ENCODE data around the gene FBLN5. TPM values are rescaled to one million over a fixed set of nuclear protein-coding genes. Genes with fewer than 3 reads are reported as not detected.
A peak's percentile ranks its signal among the peaks of the same experiment; 100 is the strongest.

Gene FBLN5
- total RNA-seq, 1 experiment from 2014 or later: 0.90 TPM

DNA sequence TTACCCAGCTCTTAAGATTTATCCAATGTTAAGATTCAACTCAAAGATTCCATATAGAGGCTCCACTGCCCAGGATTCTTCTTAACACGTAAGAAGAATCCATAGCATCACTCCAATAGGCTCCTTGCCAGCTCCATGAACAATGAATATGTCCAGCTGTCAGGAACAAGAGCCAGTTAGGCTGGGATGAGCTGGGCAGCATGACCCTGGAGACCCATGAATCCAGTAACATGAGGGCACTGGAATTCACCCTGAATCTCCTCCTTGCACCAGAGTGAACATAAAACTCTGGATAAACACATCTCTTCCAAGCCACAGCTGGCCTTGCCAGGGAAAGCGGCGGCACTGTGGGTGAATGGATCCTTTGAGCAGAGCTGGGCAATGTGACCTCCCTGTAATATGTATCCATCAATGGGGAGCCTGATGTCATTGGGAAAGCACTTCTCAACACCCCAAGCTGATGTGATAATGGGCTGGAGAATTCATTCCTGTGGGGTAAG is 55.7 kb downstream of the FBLN5 start:
- Mint-ChIP-seq H3K27me3 (ENCODE audit: unreplicated experiment) (no peaks in the 10 kb centered on the region), H3K4me1 (ENCODE audit: low read depth, unreplicated experiment) (peaks cover 13% of the 10 kb centered on the region)
- CTCF ChIA-PET: interaction anchor here (0.9 kb wide), 1 partner anchor 19 kb away, joined by 3 read pairs; no protein-coding TSS in a partner anchor

DNA sequence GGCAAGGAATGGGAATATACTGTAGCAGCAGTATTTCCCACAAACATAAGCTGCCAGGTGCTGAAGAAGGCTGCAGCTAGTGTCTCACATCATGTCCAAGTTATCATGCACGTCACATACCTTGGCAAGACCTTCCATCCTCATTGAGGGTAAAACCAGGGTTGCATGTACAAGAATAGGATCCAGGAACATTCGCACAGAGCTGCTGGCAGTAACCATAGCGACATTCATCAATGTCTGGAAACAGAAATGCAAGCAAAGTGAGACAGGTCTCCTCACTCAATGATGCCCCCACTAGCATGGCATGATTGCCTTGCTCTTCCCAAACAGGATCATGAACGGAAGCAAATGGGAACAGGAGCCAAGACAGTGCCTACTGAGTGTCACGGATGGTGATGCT is 56.4 kb downstream of the FBLN5 start:
- H3K27me3 Mint-ChIP-seq (ENCODE audit: unreplicated experiment): no peaks in the 10 kb centered on the region
- intact Hi-C loops (cut with micrococcal nuclease; ENCODE audit: unreplicated experiment): no loop called here
- TF ChIP-seq, protein P1, sequence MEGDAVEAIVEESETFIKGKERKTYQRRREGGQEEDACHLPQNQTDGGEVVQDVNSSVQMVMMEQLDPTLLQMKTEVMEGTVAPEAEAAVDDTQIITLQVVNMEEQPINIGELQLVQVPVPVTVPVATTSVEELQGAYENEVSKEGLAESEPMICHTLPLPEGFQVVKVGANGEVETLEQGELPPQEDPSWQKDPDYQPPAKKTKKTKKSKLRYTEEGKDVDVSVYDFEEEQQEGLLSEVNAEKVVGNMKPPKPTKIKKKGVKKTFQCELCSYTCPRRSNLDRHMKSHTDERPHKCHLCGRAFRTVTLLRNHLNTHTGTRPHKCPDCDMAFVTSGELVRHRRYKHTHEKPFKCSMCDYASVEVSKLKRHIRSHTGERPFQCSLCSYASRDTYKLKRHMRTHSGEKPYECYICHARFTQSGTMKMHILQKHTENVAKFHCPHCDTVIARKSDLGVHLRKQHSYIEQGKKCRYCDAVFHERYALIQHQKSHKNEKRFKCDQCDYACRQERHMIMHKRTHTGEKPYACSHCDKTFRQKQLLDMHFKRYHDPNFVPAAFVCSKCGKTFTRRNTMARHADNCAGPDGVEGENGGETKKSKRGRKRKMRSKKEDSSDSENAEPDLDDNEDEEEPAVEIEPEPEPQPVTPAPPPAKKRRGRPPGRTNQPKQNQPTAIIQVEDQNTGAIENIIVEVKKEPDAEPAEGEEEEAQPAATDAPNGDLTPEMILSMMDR (IDR thresholded peaks at IDR 0.05; ENCODE audit: unreplicated experiment): no peak
- DNase-seq: no peak
- no peaks in the 10 kb centered on the region for H3K9me3 Mint-ChIP-seq (ENCODE audit: low read depth, unreplicated experiment)
- no TSS peak for BruUV-seq (replicated peaks)
- peaks cover 4% of the 10 kb centered on the region for H3K36me3 Mint-ChIP-seq (ENCODE audit: insufficient read depth, unreplicated experiment)
- CTCF ChIA-PET: interaction anchor here (0.9 kb wide), 1 partner anchor 19 kb away, joined by 3 read pairs; no protein-coding TSS in a partner anchor
- peaks cover 13% of the 10 kb centered on the region for H3K4me1 Mint-ChIP-seq (ENCODE audit: low read depth, unreplicated experiment)
- no peak overlapping the region for H3K4me3 Mint-ChIP-seq (ENCODE audit: low read depth, unreplicated experiment)
- no peak overlapping the region for H3K27ac Mint-ChIP-seq (ENCODE audit: unreplicated experiment)

More for the DNA sequence above, 55.7 kb downstream of the FBLN5 start:
- H3K36me3 Mint-ChIP-seq (ENCODE audit: insufficient read depth, unreplicated experiment): peaks cover 4% of the 10 kb centered on the region
- BruUV-seq (replicated peaks): no TSS peak
- H3K27ac Mint-ChIP-seq (ENCODE audit: unreplicated experiment): no peak overlapping the region
- no peak for DNase-seq
- TF ChIP-seq, protein P1 (IDR thresholded peaks at IDR 0.05; ENCODE audit: unreplicated experiment): no peak
- intact Hi-C loops (cut with micrococcal nuclease; ENCODE audit: unreplicated experiment): no loop called here
- H3K4me3 Mint-ChIP-seq (ENCODE audit: low read depth, unreplicated experiment): no peak overlapping the region
- H3K9me3 Mint-ChIP-seq (ENCODE audit: low read depth, unreplicated experiment): no peaks in the 10 kb centered on the region

DNA sequence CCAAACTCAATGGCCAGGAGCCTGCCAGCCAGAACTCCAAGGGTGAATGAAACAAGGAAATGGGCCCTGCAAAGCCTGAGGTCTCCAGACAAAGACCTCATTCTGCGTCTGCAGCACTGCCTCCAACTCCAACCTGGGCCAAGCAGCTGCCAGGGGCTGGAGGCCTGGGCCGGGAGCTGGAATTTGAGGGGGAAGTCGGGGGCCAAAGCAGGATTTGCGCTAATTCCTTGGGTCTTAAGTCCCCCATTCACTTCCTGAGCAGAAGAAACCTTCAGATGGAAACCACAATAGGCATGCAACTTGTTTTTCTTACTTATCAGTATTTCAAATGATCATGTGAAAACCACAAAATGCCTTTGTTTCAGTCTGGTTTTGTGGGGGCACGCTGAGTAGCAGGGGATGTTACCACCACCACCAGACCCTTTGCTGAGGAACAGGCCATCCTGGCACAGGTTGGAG is 57.2 kb downstream of the FBLN5 start:
- peaks cover 13% of the 10 kb centered on the region for H3K4me1 Mint-ChIP-seq (ENCODE audit: low read depth, unreplicated experiment)
- H3K9me3 Mint-ChIP-seq (ENCODE audit: low read depth, unreplicated experiment): no peaks in the 10 kb centered on the region
- no peak overlapping the region for H3K4me3 Mint-ChIP-seq (ENCODE audit: low read depth, unreplicated experiment)
- CTCF ChIA-PET: no interaction called here
- TF ChIP-seq, protein P1 (IDR thresholded peaks at IDR 0.05; ENCODE audit: unreplicated experiment): no peak
- intact Hi-C loops (cut with micrococcal nuclease; ENCODE audit: unreplicated experiment): no loop called here
- no peaks in the 10 kb centered on the region for H3K27me3 Mint-ChIP-seq (ENCODE audit: unreplicated experiment)
- BruUV-seq (replicated peaks): no TSS peak
- peak; percentile 29 for DNase-seq
- H3K36me3 Mint-ChIP-seq (ENCODE audit: insufficient read depth, unreplicated experiment): peaks cover 4% of the 10 kb centered on the region
- no peak overlapping the region for H3K27ac Mint-ChIP-seq (ENCODE audit: unreplicated experiment)

DNA sequence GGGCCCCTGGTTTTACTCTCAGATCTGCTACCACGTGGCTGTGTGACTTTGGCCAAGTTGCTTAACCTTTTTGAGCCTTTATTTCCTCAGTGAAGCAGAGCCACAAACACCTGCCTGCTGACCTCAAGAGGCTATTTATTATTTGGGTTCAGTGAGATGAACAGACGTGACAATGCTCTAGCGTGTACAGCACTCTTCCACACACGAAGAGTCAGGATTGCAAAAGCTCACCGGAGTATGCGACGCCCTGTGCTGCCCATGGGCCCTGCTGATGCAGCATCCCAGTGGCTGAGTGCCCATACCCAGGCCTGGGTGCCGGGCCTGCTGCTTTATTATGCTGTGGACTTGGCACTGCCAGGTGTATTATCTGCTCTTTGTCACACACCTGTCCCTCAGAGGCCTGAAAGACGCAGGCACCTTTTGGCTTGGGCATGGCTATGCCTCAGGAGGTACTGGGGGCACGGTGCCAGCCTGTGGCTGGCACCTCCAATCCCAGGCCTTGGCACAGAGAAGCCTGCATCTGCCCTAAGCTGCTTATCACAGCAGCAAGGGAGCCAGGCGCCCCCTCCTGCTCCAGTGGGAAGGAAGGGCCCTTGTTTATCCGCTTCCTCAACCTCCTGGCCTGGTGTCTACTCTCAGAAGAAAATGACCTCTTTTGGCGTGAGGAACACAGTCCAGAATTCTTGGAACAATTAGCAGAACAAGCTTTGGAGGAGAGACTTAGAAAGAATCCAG is 57.9 kb downstream of the FBLN5 start:
- CTCF ChIA-PET: no interaction called here
- DNase-seq: no peak
- Mint-ChIP-seq H3K36me3 (ENCODE audit: insufficient read depth, unreplicated experiment) (peaks cover 4% of the 10 kb centered on the region), H3K9me3 (ENCODE audit: low read depth, unreplicated experiment) (no peaks in the 10 kb centered on the region), H3K27me3 (ENCODE audit: unreplicated experiment) (no peaks in the 10 kb centered on the region), H3K27ac (ENCODE audit: unreplicated experiment) (no peak overlapping the region), H3K4me1 (ENCODE audit: low read depth, unreplicated experiment) (peaks cover 13% of the 10 kb centered on the region), H3K4me3 (ENCODE audit: low read depth, unreplicated experiment) (no peak overlapping the region)
- intact Hi-C loops (cut with micrococcal nuclease; ENCODE audit: unreplicated experiment): no loop called here
- TF ChIP-seq, protein P1 (IDR thresholded peaks at IDR 0.05; ENCODE audit: unreplicated experiment): no peak
- no TSS peak for BruUV-seq (replicated peaks)

Data from Calu3 (cell line).